HepG2 (cell line): Measurements from ENCODE around the gene MIEF1. TPM values are rescaled to one million over a fixed set of nuclear protein-coding genes. Genes with fewer than 3 reads are reported as not detected.

ENCODE experiments used
- ATAC-seq: fragments of 200-7000 bp; cut with Tn5 transposase; 3 replicates; pipeline ENCODE4 v1.9.1; 2020; ENCODE audit warnings: mild to moderate bottlenecking, moderate library complexity
- BruUV-seq: library from RNA; stranded (reverse); fragments of 400-500 nt; replicated peaks from 2 replicates; lab custom pipeline; 2021; lab: Mats Ljungman, UMichigan
- CTCF ChIA-PET: fragments of 300-600 bp; formaldehyde crosslinking; extraction: SDS; loops from one replicate; lab custom pipeline; 2021; ENCODE audit warnings: low total read pairs, inconsistent platforms, low intra/inter-chr PET ratio; lab: Yijun Ruan, JAX
- POLR2A ChIA-PET: fragments of 350-600 bp; sonication (Branson Sonifier 250); formaldehyde crosslinking; loops from one replicate; lab custom pipeline; 2020; ENCODE audit warnings: antibody characterized with exemption, inconsistent platforms; lab: Yijun Ruan, JAX
- DNase-seq: peaks from one replicate; pipeline ENCODE4 v3.0.0-alpha.2; 2015; ENCODE audit warnings: low spot score
- FAIRE-seq: peaks from 3 replicates; lab custom pipeline; 2011; peaks lifted over from hg19 to GRCh38; lab: Jason Lieb, UNC
- H2AFZ ChIP-seq: one replicate; pipeline ENCODE4 v1.6.1; 2011; ENCODE audit warnings: low read length, inconsistent platforms
- H3K27ac ChIP-seq: fragments of 300-600 bp; 3 replicates; pipeline ENCODE4 v1.8.0; 2011; ENCODE audit warnings: mixed run types, mild to moderate bottlenecking, mixed read lengths, low read length, inconsistent platforms; ENCODE audit not compliant: insufficient read depth; ENCODE audit errors: extremely low read length
- H3K27me3 ChIP-seq, 2 experiments: fragments of 200-600 bp in 1 of 2; 2 replicates in 1 of 2; 3 replicates in 1 of 2; pipeline versions ENCODE4 v1.6.0 to v1.8.0; 2011; ENCODE audit warnings: low read length in 2 of 2, mild to moderate bottlenecking in 2 of 2, moderate library complexity in 2 of 2, inconsistent platforms in 1 of 2; ENCODE audit not compliant: insufficient read depth in 2 of 2, control insufficient read depth in 1 of 2
- H3K36me3 ChIP-seq, 2 experiments: fragments of 200-600 bp in 1 of 2; replicated peaks in 1 of 2; 2 replicates in 1 of 2; 3 replicates in 1 of 2; pipeline versions ENCODE4 v1.5.1 to v1.8.0; 2011; ENCODE audit warnings: low read length in 2 of 2, inconsistent platforms in 1 of 2; ENCODE audit not compliant: insufficient read depth in 2 of 2, control insufficient read depth in 1 of 2
- H3K4me1 ChIP-seq: 2 replicates; pipeline ENCODE4 v1.5.1; 2012; ENCODE audit warnings: low read length, inconsistent platforms; ENCODE audit not compliant: insufficient read depth
- H3K4me2 ChIP-seq: 2 replicates; pipeline ENCODE4 v1.6.0; 2011; ENCODE audit warnings: low read depth, low read length, inconsistent platforms
- H3K4me3 ChIP-seq, 3 experiments: fragments of 200-600 bp in 1 of 3; sonication (generic), shearing (Covaris generic) in 1 of 3; replicated peaks in 1 of 3; 2 replicates each; pipeline ENCODE4 v1.5.1; 2011 to 2016; ENCODE audit warnings: low read length in 3 of 3, inconsistent platforms in 2 of 3, low read depth in 2 of 3, mild to moderate bottlenecking in 2 of 3, control low read depth in 1 of 3, mixed read lengths in 1 of 3; ENCODE audit not compliant: insufficient read depth in 1 of 3
- H3K79me2 ChIP-seq: one replicate; pipeline ENCODE4 v1.6.1; 2011; ENCODE audit warnings: low read length, inconsistent platforms; ENCODE audit not compliant: insufficient read depth
- H3K9ac ChIP-seq: 2 replicates; pipeline ENCODE4 v1.6.0; 2011; ENCODE audit warnings: mild to moderate bottlenecking, low read depth, low read length, inconsistent platforms; ENCODE audit not compliant: insufficient read depth
- H3K9me3 ChIP-seq: 2 replicates; pipeline ENCODE4 v1.5.1; 2012; ENCODE audit warnings: mild to moderate bottlenecking, low read length
- H4K20me1 ChIP-seq: 2 replicates; pipeline ENCODE4 v1.6.0; 2011; ENCODE audit warnings: inconsistent platforms, mild to moderate bottlenecking, low read length, moderate library complexity; ENCODE audit not compliant: insufficient read depth
- ATF1 ChIP-seq: IDR thresholded peaks from 2 replicates; pipeline ENCODE4 v1.6.1; 2016; ENCODE audit warnings: mild to moderate bottlenecking, control low read depth
- CCDC6 ChIP-seq: sonication (generic); formaldehyde crosslinking; IDR thresholded peaks from 2 replicates; pipeline ENCODE4 v1.8.1; 2022; ENCODE audit warnings: mild to moderate bottlenecking, missing genetic modification reagents, moderate library complexity
- FLYWCH1 ChIP-seq: sonication (generic); formaldehyde crosslinking; IDR thresholded peaks from 2 replicates; pipeline ENCODE4 v1.8.1; 2023; ENCODE audit warnings: mild to moderate bottlenecking, missing genetic modification reagents
- FOXA3 ChIP-seq: IDR thresholded peaks from 2 replicates; pipeline ENCODE4 v1.6.1; 2016; ENCODE audit warnings: missing genetic modification reagents, missing compliant biosample characterization
- HDAC1 ChIP-seq: sonication (generic); formaldehyde crosslinking; IDR thresholded peaks from 2 replicates; pipeline ENCODE4 v1.5.1; 2020; ENCODE audit warnings: mild to moderate bottlenecking, missing genetic modification reagents
- JUN ChIP-seq: sonication (generic); formaldehyde crosslinking; IDR thresholded peaks from 2 replicates; pipeline ENCODE4 v1.4.0; 2020; ENCODE audit warnings: mild to moderate bottlenecking, missing genetic modification reagents
- KDM2A ChIP-seq: sonication (generic); formaldehyde crosslinking; IDR thresholded peaks from 2 replicates; pipeline ENCODE4 v1.4.0; 2020; ENCODE audit warnings: low read depth, missing genetic modification reagents, borderline replicate concordance
- MAFG ChIP-seq: sonication (generic); formaldehyde crosslinking; IDR thresholded peaks from 2 replicates; pipeline ENCODE4 v1.5.1; 2020; ENCODE audit warnings: mild to moderate bottlenecking, missing genetic modification reagents
- MED8 ChIP-seq: sonication (generic); formaldehyde crosslinking; IDR thresholded peaks from 2 replicates; pipeline ENCODE4 v1.8.1; 2023; ENCODE audit warnings: mild to moderate bottlenecking, missing genetic modification reagents; ENCODE audit not compliant: insufficient replicate concordance
- NFYC ChIP-seq: IDR thresholded peaks from 2 replicates; pipeline ENCODE4 v1.6.1; 2016; ENCODE audit warnings: missing genetic modification reagents, missing compliant biosample characterization
- PTBP1 ChIP-seq: fragments of 200-400 bp; formaldehyde crosslinking; IDR thresholded peaks from 2 replicates; pipeline ENCODE4 v1.6.1; 2018; ENCODE audit warnings: low read length, low read depth; ENCODE audit not compliant: poor library complexity, severe bottlenecking
- REXO4 ChIP-seq: sonication (generic); formaldehyde crosslinking; IDR thresholded peaks from 2 replicates; pipeline ENCODE4 v1.8.0; 2022; ENCODE audit warnings: missing genetic modification reagents, mild to moderate bottlenecking, borderline replicate concordance
- SP140L ChIP-seq: sonication (generic); formaldehyde crosslinking; IDR thresholded peaks from 2 replicates; pipeline ENCODE4 v1.4.0; 2020; ENCODE audit warnings: missing genetic modification reagents, borderline replicate concordance
- TBX2 ChIP-seq: sonication (generic); formaldehyde crosslinking; IDR thresholded peaks from 2 replicates; pipeline ENCODE4 v1.5.0; 2020; ENCODE audit warnings: missing genetic modification reagents, mild to moderate bottlenecking, borderline replicate concordance
- YY1 ChIP-seq: IDR thresholded peaks from 2 replicates; pipeline ENCODE4 v1.6.1; 2011; ENCODE audit warnings: low read length, low read depth, moderate library complexity, mild to moderate bottlenecking; ENCODE audit not compliant: insufficient read depth, insufficient replicate concordance
- ZBTB26 ChIP-seq: IDR thresholded peaks from 2 replicates; pipeline ENCODE4 v1.6.1; 2016; ENCODE audit warnings: missing compliant biosample characterization, missing genetic modification reagents, borderline replicate concordance
- ZNF10 ChIP-seq: sonication (generic); formaldehyde crosslinking; IDR thresholded peaks from 2 replicates; pipeline ENCODE4 v1.4.0; 2020; ENCODE audit warnings: mild to moderate bottlenecking, low read depth, missing genetic modification reagents, borderline replicate concordance
- ZNF224 ChIP-seq: sonication (generic); formaldehyde crosslinking; IDR thresholded peaks from 2 replicates; pipeline ENCODE4 v1.5.0; 2020; ENCODE audit warnings: mild to moderate bottlenecking, missing genetic modification reagents
- ZNF251 ChIP-seq: sonication (generic); formaldehyde crosslinking; IDR thresholded peaks from 2 replicates; pipeline ENCODE4 v1.9.0; 2021; ENCODE audit warnings: mild to moderate bottlenecking, missing genetic modification reagents
- ZNF331 ChIP-seq: sonication (generic); formaldehyde crosslinking; IDR thresholded peaks from 2 replicates; pipeline ENCODE4 v1.4.0; 2020; ENCODE audit warnings: missing genetic modification reagents
- ZNF33B ChIP-seq: sonication (generic); formaldehyde crosslinking; IDR thresholded peaks from 2 replicates; pipeline ENCODE4 v1.5.1; 2020; ENCODE audit warnings: mild to moderate bottlenecking, missing genetic modification reagents
- ZNF441 ChIP-seq: sonication (generic); formaldehyde crosslinking; IDR thresholded peaks from 2 replicates; pipeline ENCODE4 v1.7.0; 2021; ENCODE audit warnings: missing genetic modification reagents, borderline replicate concordance
- ZNF549 ChIP-seq: sonication (generic); formaldehyde crosslinking; IDR thresholded peaks from 2 replicates; pipeline ENCODE4 v1.5.0; 2020; ENCODE audit warnings: missing genetic modification reagents
- ZNF775 ChIP-seq: sonication (generic); formaldehyde crosslinking; IDR thresholded peaks from 2 replicates; pipeline ENCODE4 v1.4.0; 2020; ENCODE audit warnings: missing genetic modification reagents, mild to moderate bottlenecking, moderate library complexity, borderline replicate concordance
- WGBS: methylation state at CpG from one replicate; pipeline ENCODE4 v1.1.6; 2017; ENCODE audit warnings: low lambda C conversion rate; 5-methylcytosine and 5-hydroxymethylcytosine counted together
- in situ Hi-C: cut with HindIII; loops from 2 replicates; pipeline ENCODE4 v1.10.0; 2017; ENCODE audit warnings: low pct_unique_long_range_greater_than_20kb; ENCODE audit not compliant: extremely low pct_ligation_motif_present
- intact Hi-C: fragments of 100-400 bp; cut with micrococcal nuclease; formaldehyde crosslinking; loops from one replicate; pipeline ENCODE4 v1.10.0; 2022; ENCODE audit not compliant: unreplicated experiment
- polyA plus RNA-seq, 8 experiments: library from polyadenylated mRNA; depleted of rRNA in 3 of 8; stranded (reverse) in 7 of 8; unstranded in 1 of 8; fragments of >200 nt; fragmentation: Illumina TruSeq in 4 of 8; extraction: Trizol in 4 of 8; gene quantifications; 2 replicates each; pipeline versions ENCODE4 v1.2.1 to v1.2.3, GENCODE V29; 2011 to 2016; ENCODE audit warnings: low read depth in 4 of 8, missing spikeins in 1 of 8, mixed read lengths in 1 of 8; ENCODE audit not compliant: insufficient read depth in 1 of 8
- total RNA-seq, 5 experiments: library from RNA; depleted of rRNA; stranded (reverse); fragments of >200 nt; fragmentation: Illumina TruSeq; extraction: Trizol; gene quantifications; 2 replicates each; pipeline ENCODE4 v1.2.3, GENCODE V29; 2016; ENCODE audit warnings: low read depth in 1 of 5
- TF ChIP-seq, protein P1 (sequence below): sonication (generic); formaldehyde crosslinking; IDR thresholded peaks from 2 replicates; pipeline ENCODE4 v1.8.1; 2023; ENCODE audit warnings: mild to moderate bottlenecking, missing genetic modification reagents

MIEF1 gene
- total and polyA plus RNA-seq, 2 of the 13 experiments (the other 11 are each of a cell fraction or from before 2014, with no cell fraction given), result 21.7 to 34.8 TPM

DNA sequence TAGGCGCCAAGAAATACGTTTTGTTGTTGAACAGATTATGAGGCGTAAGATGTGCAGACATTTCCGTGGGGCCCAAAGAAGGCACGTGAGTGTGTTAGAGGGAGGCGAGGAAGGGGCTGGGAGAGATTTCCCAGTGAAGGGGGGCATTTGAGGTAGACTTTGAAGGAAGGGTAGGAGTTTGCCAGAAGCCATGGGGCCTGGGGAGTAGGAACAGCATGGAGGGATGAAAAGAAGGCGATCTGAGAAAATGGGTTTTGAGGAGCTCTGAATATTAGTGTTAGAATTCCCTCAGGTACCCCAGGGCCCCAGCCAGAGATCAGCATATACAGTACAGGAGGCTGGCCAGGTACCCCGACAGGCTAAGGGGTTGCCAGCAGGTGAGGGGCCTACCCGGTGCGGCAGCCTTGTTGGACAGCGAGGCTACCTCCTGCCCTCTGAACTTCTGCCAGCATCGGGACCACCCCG, 414 bp upstream of the MIEF1 start:
- Histone ChIP-seq H4K20me1 (peaks cover 6% of the 10 kb centered on the region), H3K27me3 (no peaks in the 10 kb centered on the region), H3K4me1 (peaks cover 70% of the 10 kb centered on the region), H2AFZ (no peak overlapping the region), H3K4me3 (peak overlapping the region; percentile 54 to 91 (median 80)), H3K9ac (peak overlapping the region; percentile 70), H3K4me2 (peak overlapping the region; percentile 99), H3K36me3 (peaks cover 3 to 29% of the 10 kb centered on the region in 2 experiments; a peak in 4 of 5 replicates), H3K9me3 (no peaks in the 10 kb centered on the region), H3K27ac (peak overlapping the region; percentile 39), H3K79me2 (peaks cover 41% of the 10 kb centered on the region)
- intact Hi-C loops (loop anchor here (2.0 kb wide), 1 partner anchor 19 kb away; the partner anchor contains the start of gene ATF4), in situ Hi-C loops (no loop called here)
- ATAC-seq (peak; percentile 55; the same call in 1 of the 3 replicates), DNase-seq (no peak), FAIRE-seq (no peak)
- BruUV-seq, result TSS peak; percentile 80
- 10% methylated on average over 12 of the region's 13 CpGs for WGBS
- ChIA-PET POLR2A (interaction anchor here (0.7 to 9.1 kb wide), 15 partner anchors 9 to 543 kb away, joined by 3 to 167 read pairs (median 11); partner anchors contain the start of genes ATF4, RPL3, RPS19BP1 and TAB1), CTCF (no interaction called here)
- TF ChIP-seq, protein P1, sequence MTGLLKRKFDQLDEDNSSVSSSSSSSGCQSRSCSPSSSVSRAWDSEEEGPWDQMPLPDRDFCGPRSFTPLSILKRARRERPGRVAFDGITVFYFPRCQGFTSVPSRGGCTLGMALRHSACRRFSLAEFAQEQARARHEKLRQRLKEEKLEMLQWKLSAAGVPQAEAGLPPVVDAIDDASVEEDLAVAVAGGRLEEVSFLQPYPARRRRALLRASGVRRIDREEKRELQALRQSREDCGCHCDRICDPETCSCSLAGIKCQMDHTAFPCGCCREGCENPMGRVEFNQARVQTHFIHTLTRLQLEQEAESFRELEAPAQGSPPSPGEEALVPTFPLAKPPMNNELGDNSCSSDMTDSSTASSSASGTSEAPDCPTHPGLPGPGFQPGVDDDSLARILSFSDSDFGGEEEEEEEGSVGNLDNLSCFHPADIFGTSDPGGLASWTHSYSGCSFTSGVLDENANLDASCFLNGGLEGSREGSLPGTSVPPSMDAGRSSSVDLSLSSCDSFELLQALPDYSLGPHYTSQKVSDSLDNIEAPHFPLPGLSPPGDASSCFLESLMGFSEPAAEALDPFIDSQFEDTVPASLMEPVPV (CRISPR knock-in tag), result peak; percentile 8; the same call in 1 of the 2 replicates
- TF ChIP-seq SP140L, result no peak
- no peak for TF ChIP-seq FOXA3
- no peak for TF ChIP-seq ZNF33B (CRISPR knock-in tag)
- no peak for TF ChIP-seq ZNF224 (CRISPR knock-in tag)
- no peak for TF ChIP-seq ZNF251 (CRISPR knock-in tag)
- no peak for TF ChIP-seq REXO4 (CRISPR knock-in tag)
- no peak for TF ChIP-seq PTBP1
- TF ChIP-seq FLYWCH1 (CRISPR knock-in tag), result no peak
- TF ChIP-seq NFYC (CRISPR knock-in tag), result no peak
- TF ChIP-seq ZBTB26 (CRISPR knock-in tag), result no peak
- TF ChIP-seq ATF1 (CRISPR knock-in tag), result no peak
- TF ChIP-seq JUN (CRISPR knock-in tag), result no peak
- no peak for TF ChIP-seq ZNF549 (CRISPR knock-in tag)
- no peak for TF ChIP-seq ZNF331
- TF ChIP-seq HDAC1 (CRISPR knock-in tag), result no peak
- TF ChIP-seq TBX2 (CRISPR knock-in tag), result no peak
- no peak for TF ChIP-seq YY1
- no peak for TF ChIP-seq ZNF10 (CRISPR knock-in tag)
- no peak for TF ChIP-seq CCDC6 (CRISPR knock-in tag)
- TF ChIP-seq MAFG (CRISPR knock-in tag), result no peak
- no peak for TF ChIP-seq ZNF775 (CRISPR knock-in tag)
- no peak for TF ChIP-seq KDM2A
- 0 out of 2 replicates have a peak, but pooled peaks have one; percentile 13 for TF ChIP-seq ZNF441 (CRISPR knock-in tag)
- no peak for TF ChIP-seq MED8 (CRISPR knock-in tag)
